Activated CD8-positive, alpha-beta memory T cell treated with anti-CD3 and anti-CD28 coated beads, Interleukin-2, amount 50 U/mL, for 24 hours (primary cell): ENCODE results near the gene KRTAP4-5.
"Not testable (repeated sequence)": the region's sequence is repeated elsewhere in the genome, so short reads cannot be mapped to it uniquely, and the experiment has no call there.

Source experiments
- DNase-seq: peaks from one replicate; pipeline ENCODE4 v3.0.0-alpha.2; 2020; ENCODE audit errors: extremely low read depth

The KRTAP4-5 gene

DNA sequence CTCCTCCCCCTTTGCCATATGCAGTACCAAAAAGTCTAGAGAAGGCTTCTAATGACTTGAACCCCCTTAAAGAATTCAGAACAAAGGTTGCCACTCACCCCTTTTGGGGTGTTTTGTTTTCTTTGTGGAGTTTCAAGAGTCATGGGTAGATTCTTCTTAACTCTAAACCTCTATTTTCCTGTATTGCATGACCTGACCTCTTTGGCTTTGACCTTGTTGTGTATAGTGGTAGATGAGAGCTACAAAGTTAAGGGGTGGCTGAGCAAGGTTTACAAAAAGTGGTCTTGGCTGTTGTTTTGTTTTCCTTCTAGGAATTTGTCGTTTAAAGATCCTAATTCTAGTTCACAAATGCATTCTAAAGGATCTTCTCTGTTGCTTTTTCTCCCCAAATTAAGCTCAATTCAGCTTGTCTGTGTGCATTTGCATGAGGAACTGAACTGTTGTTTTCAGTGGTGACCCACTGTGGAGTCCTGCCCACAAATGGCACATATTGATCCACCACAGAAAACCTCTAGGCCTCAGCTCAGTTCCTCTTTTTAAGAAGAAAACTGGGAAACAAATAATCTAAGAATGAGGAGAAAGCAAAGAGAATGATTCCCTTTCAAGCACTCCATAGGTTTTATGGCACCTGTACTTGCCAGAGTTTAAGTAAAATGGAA, 40.8 kb downstream of the KRTAP4-5 start:
- not testable (repeated sequence) for DNase-seq

DNA sequence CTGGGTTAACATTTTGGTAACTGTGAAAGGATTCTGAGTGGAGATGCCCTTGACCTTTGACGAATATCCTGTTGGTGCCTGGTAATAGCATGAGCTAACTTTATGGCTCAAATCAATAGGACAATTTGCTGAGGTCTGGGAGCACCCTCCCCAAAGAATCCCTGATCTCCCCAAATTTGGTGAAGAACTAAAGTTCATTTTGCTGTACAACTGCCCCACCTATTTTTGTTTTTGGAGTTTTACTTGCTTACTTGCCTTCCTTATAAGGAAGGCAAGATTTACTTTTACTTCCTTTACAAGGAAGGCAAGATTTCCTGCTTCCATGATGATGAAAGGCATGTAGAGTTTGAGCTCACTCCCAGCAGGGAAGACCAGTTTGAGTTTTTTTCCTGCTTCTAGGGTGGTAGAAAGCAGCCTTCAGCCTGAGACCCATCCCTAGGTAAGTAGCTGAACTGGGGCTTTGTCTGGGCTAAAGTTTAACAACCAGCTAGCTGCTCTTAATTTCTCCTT, 41.6 kb downstream of the KRTAP4-5 start:
- no peak for DNase-seq

DNA sequence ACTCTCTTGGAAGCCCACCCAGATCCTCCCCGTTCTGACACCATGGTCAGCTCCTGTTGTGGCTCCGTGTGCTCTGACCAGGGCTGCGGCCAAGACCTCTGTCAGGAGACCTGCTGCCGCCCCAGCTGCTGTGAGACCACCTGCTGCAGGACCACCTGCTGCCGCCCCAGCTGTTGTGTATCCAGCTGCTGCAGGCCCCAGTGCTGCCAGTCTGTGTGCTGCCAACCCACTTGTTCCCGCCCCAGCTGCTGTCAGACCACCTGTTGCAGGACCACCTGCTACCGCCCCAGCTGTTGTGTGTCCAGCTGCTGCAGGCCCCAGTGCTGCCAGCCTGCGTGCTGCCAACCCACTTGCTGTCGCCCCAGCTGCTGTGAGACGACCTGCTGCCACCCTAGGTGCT, 44.3 kb downstream of the KRTAP4-5 start, which contains the start of gene KRTAP4-9:
TSS of gene KRTAP4-9 (plus strand) at position 43 of the 400 bp plus-strand sequence. CDS start at position 43, 0 bp downstream.
- not testable (repeated sequence) for DNase-seq

DNA sequence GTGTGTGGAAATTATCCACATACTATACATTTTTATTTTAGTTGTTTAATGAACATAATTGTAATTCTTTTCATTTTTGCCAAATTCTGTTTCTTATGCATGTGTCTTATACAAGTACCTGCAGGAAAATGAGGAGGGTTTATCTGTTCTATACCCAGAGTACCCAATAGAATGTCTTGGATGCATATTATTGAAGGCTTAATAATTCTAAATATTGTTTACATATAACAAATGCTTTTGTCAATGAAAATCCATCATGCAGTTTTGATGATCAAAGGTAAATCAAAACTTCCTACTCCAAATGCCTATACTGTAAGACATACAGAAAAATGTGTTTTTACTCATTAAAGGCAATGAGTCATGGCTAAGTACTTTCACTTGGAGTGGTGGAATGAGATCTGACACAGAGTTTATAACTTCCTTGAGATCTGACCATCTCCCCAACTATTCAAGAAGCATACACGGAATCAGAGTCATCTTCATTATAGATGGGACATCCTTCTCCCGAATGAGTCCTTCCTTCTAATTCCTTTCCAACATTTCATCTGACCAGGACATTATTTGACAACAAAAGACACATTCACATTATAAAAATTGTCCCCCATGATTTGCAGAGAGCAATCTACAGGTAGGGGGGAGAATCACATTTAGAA, 45.1 kb downstream of the KRTAP4-5 start:
- not testable (repeated sequence) for DNase-seq

DNA sequence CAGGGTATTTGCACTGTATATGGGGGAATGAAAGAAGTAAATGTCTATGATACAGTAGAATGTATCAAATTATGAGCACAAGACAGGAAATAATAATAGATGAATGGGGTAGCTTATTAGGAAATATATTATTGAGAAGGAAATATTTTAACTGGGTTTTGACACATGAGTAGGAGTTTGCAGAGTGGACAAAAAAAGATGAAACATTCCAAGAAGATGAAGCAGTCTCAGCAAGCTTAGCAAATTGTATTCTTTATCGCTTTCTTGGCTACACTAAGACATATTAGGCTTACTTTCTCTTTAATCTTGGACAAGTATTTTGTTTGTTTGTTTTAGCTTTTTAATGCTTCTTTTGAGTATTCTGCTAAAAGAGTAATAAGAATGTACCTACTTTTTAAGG, 45.7 kb downstream of the KRTAP4-5 start:
- DNase-seq: no peak

DNA sequence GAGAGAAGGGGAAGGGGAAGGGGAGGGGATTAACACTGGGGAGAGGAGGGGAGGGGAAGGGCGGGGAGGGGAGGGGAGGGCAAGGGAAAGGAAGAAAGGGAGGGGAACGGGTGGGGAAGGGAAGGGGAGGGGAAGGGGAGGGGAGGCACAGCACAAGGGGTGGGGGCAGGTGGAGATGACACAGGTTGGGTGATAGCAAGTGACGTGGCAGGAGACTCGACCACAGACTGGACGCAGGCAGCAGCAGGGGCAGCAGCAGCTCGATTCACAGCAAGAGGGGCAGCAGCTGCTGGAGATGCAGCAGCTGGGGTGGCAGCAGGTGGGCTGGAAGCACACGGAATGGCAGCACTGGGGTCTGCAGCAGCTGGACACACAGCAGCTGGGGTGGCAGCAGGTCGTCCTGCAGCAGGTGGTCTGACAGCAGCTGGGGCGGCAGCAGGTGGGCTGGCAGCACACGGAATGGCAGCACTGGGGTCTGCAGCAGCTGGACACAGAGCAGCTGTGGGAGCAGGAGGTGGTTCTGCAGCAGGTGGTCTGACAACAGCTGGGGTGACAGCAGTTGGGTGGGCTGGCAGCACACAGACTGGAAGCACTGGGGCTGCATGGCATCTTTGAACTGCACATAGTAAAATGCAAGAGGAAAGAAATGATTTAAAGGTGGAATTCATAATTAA, 47.9 kb downstream of the KRTAP4-5 start, which contains the start of gene KRTAP4-16:
TSS of gene KRTAP4-16 (minus strand) at position 624 of the 674 bp plus-strand sequence. CDS start at position 624, 0 bp downstream.
- DNase-seq: no peak

DNA sequence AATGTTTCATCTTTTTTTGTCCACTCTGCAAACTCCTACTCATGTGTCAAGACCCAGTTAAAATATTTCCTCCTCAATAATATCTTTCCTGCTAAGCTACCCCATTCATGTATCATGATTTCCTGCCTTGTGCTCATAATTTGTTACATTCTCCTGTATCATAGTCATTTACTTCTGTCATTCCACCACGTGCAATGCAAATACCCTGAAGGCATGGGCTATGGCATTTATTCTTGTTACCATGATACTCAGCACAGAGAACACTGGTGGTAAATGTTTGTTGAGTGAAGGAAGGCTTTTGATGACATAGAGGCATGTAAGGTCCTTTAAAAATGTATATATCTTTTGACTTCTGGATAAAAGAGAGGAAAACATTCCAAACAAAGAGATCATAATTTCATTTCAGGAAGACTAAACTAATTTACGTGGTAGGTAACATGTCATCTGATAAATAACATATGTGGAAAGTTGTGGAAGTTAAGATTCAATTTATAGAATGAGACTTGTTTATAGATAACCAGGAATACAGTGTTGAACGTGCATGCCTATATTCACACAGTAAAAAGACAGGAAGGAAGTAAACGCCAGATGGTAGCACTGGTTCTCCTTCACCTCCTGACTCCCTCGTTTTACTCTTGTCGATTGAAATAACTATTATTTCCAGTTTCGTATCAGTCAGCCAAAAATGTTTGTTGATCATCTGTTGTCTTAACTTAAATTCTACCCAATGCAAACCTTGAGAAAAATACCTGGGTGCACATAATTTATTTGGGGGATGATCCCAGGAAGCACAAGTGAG, 49.7 kb downstream of the KRTAP4-5 start:
- DNase-seq: not testable (repeated sequence)
